OCI-M2 (cell line): ENCODE measurements around the gene LGR4.
A peak's percentile ranks its signal among the peaks of the same experiment; 100 is the strongest.
"Not testable (repeated sequence)": the region's sequence is repeated elsewhere in the genome, so short reads cannot be mapped to it uniquely, and the experiment has no call there.

ENCODE experiments used
- DNase-seq: peaks from one replicate; lab custom pipeline; 2025; ENCODE audit not compliant: unreplicated experiment; lab: John Stamatoyannopoulos, UW

The LGR4 gene, protein sequence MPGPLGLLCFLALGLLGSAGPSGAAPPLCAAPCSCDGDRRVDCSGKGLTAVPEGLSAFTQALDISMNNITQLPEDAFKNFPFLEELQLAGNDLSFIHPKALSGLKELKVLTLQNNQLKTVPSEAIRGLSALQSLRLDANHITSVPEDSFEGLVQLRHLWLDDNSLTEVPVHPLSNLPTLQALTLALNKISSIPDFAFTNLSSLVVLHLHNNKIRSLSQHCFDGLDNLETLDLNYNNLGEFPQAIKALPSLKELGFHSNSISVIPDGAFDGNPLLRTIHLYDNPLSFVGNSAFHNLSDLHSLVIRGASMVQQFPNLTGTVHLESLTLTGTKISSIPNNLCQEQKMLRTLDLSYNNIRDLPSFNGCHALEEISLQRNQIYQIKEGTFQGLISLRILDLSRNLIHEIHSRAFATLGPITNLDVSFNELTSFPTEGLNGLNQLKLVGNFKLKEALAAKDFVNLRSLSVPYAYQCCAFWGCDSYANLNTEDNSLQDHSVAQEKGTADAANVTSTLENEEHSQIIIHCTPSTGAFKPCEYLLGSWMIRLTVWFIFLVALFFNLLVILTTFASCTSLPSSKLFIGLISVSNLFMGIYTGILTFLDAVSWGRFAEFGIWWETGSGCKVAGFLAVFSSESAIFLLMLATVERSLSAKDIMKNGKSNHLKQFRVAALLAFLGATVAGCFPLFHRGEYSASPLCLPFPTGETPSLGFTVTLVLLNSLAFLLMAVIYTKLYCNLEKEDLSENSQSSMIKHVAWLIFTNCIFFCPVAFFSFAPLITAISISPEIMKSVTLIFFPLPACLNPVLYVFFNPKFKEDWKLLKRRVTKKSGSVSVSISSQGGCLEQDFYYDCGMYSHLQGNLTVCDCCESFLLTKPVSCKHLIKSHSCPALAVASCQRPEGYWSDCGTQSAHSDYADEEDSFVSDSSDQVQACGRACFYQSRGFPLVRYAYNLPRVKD

DNA sequence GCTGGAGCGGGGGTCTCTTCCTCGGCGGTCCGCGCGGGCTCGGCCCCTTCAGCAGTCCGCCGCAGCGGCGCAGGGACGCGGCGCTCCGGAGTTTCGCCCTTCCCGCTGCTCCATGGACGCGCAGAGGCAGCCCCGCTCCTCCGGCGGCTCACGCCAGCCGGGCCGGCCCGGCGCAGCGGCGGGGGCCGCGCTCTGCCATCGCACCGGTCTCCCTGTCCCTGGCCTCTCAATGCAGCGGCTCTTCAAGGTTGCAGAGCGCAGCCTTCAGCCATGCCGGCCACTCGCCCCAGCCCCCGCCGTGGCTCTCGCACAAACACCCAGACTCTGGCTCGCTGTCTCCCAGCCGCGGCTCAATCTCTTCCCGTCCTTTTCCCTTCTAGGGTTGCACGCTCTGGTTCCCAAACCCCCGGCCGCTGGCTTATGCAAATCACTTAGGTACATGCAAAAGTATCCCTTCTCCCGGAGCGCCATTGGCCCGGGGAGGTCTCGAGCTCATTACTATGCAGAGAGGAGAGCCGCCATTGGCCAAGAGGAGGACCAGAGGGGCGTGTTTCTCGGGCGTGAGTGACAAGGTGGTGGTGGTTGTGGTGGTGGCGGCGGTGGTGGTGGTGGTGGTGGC lies at the start of gene LGR4:
Gene LGR4, minus strand, starts transcription at position 393 of the 619 bp plus-strand sequence. CDS start 488 bp downstream, outside the sequence.
- peak; percentile 13 for DNase-seq

GRCh38 chr11:27520226-27520625 lies 47.6 kb upstream of the LGR4 start:
- no peak for DNase-seq

- DNase-seq: no peak
These were observed 45.9 kb upstream of the LGR4 start for GRCh38 chr11:27518518-27518917.

- not testable (repeated sequence) for DNase-seq
These were observed 44.9 kb upstream of the LGR4 start for GRCh38 chr11:27517490-27517889.

DNA sequence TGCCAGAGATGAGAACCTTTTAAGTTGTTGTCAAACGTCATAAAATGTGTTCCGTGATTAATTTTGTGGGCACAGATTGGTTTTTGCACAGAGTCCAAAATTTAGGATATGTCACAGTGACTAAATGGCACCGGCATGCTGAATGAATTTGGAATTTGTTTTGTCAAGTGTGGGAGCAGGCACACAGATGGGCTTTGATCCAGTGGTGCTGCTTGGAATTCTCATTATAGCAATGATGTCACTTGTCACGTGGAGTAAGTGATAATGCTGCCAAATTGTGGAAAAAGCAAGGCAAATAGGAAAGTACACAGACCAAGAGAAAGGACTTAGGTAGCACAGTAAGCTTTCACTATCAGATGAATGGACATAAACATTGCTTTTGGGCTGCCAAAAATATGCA lies 42.0 kb upstream of the LGR4 start:
- no peak for DNase-seq

DNA sequence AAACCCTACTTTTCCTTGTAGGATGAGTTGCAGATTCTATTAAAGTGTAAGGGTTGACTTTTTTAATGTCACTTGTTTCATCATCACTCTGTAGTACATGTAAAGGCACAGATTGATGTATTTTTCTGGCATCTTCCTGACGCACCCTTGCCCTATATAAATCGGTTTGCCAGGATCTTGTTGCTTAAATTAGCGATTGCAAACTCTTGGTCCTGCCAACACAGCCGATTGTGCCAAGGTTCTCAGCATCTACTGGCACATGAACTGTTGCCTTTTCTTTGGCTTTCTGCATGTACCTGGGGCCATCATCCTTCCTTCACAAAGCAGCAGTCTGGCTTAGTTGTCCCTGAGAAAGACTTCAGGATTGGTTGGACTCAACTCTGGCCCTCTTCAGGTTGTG lies 41.5 kb upstream of the LGR4 start:
- DNase-seq: no peak

GRCh38 chr11:27513389-27513788 lies 40.8 kb upstream of the LGR4 start:
- no peak for DNase-seq

DNA sequence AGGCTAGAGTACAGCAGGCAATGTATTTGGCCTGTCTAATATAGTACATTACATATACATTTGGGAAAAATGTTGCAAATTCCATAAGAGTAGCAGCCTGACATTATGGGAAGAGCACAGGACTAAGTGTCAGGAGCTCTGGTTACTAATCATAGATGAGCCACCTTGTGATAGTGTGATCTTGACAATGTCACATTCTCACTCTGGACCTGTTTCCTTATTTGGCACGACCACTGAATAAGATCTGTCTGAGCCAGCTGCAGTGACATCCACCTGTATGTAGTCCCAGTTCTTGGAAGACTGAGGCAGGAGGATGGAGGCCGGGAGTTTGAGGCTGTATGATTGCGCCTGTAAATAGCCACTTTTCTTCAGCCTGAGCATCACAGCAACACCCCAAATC lies 39.6 kb upstream of the LGR4 start:
- no peak for DNase-seq

- DNase-seq: no peak
These were observed 37.3 kb upstream of the LGR4 start for GRCh38 chr11:27509908-27510307.

DNA sequence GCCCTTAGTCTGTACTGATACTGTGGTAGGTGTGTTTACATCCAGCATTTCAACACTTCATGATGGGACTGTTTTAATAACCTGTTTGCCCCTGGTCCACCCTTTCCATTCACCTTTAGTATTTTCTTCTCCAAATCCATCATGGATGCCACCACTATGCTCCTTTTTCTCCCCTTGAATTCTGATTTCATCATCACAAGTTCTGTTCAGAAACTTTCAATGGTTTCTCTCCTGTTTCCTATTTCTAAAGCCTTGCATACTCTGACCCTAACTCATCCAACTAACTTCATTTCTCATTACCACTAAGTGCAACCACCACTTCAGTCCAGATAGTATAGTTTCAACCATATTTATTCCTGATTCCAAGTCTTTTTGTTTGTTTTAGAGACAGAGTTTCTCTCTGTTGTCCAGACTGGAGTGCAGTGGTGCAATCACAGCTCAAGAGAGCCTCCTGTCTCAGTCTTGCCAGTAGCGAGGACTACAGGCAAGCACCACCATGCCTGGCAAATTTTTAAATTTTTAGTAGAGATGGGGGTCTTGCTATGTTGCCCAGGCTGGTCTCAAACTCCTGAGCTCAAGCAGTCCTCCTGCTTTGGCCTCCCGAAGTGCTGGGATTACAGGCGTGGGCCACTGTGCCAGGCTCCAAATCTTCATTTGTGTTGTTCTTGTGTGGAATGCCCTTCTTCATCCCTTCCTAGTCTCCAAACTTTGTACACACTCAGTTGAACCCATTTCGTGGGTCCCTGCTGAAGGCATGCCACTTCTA lies 35.1 kb upstream of the LGR4 start:
- no peak for DNase-seq

DNA sequence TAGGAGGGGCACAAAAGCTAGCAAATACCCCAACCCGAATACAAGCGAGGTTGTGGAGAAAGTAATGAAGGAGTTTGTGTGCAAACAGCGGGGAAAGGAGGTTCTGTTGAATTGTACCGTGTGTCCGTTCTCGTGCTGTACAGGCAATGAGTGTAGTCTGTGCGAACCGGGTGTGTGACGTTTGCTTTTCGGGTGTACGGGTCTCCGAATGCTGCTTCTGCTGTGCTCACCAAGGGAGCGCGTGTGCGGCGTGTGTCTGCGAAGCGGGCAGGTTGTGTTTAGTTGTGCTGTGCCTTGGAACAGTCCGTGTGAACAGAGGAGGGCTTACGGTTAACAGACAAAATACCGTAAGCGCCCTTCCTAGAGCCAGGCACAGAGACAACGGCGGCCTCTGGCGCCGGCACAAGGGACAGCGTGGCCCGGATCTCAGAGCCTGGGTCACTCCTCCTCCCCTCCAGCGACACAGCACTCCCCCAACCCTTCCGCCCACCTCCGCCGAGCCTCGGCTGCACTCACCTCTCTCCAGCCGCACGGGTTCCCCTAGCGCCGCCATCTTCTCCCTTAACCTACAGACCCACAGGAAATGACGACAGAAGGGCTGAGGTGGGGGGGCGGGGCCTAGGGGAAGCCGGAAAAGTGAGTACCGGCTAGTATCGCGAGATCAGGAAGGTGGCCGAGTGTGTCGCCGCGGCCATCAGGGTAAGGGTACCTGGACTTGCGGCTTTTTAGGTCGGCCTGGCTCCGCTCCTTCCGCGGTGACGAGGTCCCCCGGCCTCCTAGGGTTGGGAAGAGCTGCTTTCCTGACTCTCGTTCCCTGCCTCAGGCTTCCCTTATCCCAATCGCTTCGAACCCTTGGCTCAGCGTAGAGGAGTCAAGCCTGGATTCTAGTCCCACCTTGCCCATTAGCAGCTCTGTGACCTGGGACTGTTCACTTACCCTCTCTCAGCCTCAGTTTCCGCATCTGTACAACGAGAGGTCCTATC lies 33.9 kb upstream of the LGR4 start, which contains the start of gene LIN7C:
Gene LIN7C, minus strand, starts transcription at position 570 of the 983 bp plus-strand sequence. Its CDS starts 17 bp downstream, at position 553.
- no peak for DNase-seq

GRCh38 chr11:27505781-27506180 lies 33.2 kb upstream of the LGR4 start:
- no peak for DNase-seq

DNA sequence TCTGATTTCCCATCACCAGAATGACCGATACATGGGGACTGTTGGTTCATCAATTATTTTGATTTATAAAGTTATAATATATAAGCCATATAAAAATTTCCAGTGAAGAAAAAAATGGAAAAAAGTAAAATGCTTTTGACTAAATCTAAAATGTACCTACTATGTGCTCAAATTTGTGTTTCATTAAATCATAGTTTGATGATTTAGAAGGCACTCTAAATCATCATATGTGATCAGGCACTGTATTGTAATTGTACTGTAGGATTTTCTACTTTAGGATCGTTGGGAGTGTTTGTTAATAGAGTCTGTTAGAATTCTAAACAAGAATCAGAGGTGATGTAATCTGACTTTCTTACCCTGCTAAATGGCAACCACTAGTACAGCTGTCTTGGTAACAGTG lies 31.6 kb upstream of the LGR4 start:
- no peak for DNase-seq

GRCh38 chr11:27501100-27501499 lies 28.5 kb upstream of the LGR4 start:
- no peak for DNase-seq

DNA sequence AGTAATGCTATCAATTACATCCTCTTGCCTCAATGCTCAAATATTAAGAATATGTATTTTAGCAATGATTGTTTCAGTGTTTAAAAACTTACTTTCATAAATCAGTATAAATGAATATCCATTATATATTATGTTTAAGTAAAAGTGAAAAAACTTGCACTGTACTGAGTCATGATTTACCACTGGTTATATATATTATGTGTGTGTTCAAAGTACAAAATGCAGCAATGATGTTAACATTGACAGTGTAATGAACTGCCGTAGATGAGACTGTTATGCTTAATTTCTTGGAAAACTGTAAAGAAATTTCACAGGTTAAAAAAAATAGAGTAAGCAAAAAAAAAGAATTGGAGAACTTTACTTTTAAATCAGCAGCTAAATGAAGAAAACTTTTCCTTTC lies 25.3 kb upstream of the LGR4 start:
- DNase-seq: no peak

- no peak for DNase-seq
These were observed 24.8 kb upstream of the LGR4 start for GRCh38 chr11:27497284-27497866.

DNA sequence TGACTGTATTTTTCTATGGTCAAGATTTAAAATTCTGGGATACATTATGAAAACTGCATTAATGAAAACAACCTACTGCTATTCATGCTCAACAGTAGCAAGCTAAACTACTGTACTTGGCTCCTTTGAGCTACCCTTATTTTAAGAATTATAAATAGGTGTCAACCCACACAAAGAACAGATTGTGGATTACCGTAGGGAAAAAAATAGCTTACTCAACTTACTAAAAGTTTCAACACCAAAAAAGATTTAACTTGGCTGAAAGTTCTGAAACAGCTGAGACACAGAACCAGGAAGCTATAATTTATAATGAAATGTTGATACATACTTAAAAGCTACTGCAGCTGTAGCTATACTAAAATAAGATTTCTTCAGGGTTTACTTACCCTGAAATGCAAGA lies 23.9 kb upstream of the LGR4 start:
- DNase-seq: no peak

DNA sequence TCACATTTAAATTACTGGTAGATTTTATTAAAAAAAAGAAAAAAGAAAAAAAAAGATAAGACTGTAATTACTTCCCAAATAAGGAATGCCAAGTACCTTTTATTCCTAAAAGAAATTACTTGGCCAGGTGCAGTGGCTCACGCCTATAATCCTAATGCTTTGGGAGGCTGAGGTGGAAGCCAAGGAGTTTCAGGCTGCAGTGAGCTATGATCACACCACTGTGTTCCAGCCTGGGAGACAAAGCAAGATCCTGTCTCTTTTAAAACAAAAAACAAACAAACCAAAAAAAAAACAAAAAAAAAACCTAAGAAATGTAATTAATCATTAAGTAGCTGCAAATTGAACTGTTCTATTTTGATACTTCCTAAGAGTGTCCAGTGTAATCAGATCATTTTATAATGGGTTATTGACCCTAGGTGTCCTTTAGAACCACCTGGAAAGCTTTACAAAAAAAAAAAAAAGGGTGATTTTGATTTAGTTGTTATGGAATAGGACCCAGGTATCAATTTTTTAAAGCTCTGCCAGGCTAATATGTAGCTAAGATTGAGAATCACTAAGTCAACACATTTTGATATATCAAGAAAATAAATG lies 23.2 kb upstream of the LGR4 start:
- no peak for DNase-seq

DNA sequence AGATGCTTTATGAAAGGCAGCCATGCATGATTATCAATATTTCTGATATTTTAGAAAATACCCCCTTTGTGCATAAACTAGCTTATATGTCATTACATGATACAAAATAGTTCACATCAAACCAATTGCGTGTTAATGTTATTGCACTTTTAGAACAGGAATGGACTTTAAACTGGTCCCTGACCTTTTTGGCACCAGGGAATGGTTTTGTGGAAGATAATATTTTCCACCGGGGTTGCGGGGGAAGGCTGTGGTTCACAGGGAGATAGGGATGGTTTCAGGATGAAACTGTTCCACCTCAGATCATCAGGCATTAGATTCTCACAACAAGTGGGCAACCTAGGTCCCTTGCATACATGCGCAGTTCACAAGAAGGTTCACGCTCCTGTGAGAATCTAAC lies 16.5 kb upstream of the LGR4 start:
- DNase-seq: no peak
